SK-N-SH treated with all-trans-retinoic acid at 6 μM for 48 hours (cell line): Measurements from ENCODE around the gene OR52E6.

Source experiments
- ATAC-seq: fragments of 200-7000 bp; cut with Tn5 transposase; 3 replicates; pipeline ENCODE4 v1.9.1; 2020; ENCODE audit warnings: mild to moderate bottlenecking, moderate library complexity
- ARNTL ChIP-seq: fragments of 450-650 bp; formaldehyde crosslinking; IDR thresholded peaks from 2 replicates; pipeline ENCODE4 v1.5.0; 2020; ENCODE audit warnings: low read depth, mild to moderate bottlenecking, moderate library complexity, borderline replicate concordance
- BACH2 ChIP-seq: fragments of 250-450 bp; sonication (Bioruptor Pico); IDR thresholded peaks from 2 replicates; pipeline ENCODE4 v1.9.0; 2021; ENCODE audit warnings: mild to moderate bottlenecking, borderline replicate concordance
- CREB5 ChIP-seq: fragments of 250-450 bp; sonication (Bioruptor Pico); IDR thresholded peaks from 2 replicates; pipeline ENCODE4 v1.5.1; 2020; ENCODE audit warnings: low read depth, mild to moderate bottlenecking, moderate library complexity
- CSDC2 ChIP-seq: fragments of 250-450 bp; sonication (Bioruptor Pico); IDR thresholded peaks from 2 replicates; pipeline ENCODE4 v1.5.0; 2020; ENCODE audit warnings: mild to moderate bottlenecking, moderate library complexity
- ESRRG ChIP-seq: fragments of 250-450 bp; sonication (Bioruptor Pico); IDR thresholded peaks from 2 replicates; pipeline ENCODE4 v1.6.1; 2021; ENCODE audit warnings: mild to moderate bottlenecking
- GLIS3 ChIP-seq: fragments of 250-450 bp; sonication (Bioruptor Pico); IDR thresholded peaks from 2 replicates; pipeline ENCODE4 v1.5.0; 2020; ENCODE audit warnings: mild to moderate bottlenecking, moderate library complexity
- ISL1 ChIP-seq: fragments of 250-450 bp; sonication (Bioruptor Pico); IDR thresholded peaks from 2 replicates; pipeline ENCODE4 v2.1.2; 2022; ENCODE audit warnings: mild to moderate bottlenecking, moderate library complexity
- PPARA ChIP-seq: fragments of 250-450 bp; sonication (Bioruptor Pico); IDR thresholded peaks from 2 replicates; pipeline ENCODE4 v1.5.0; 2020; ENCODE audit warnings: mild to moderate bottlenecking, borderline replicate concordance
- RARB ChIP-seq: fragments of 250-450 bp; sonication (Bioruptor Pico); IDR thresholded peaks from 2 replicates; pipeline ENCODE4 v1.8.0; 2021; ENCODE audit warnings: mild to moderate bottlenecking, moderate library complexity
- SNAI2 ChIP-seq: fragments of 250-450 bp; sonication (Bioruptor Pico); IDR thresholded peaks from 2 replicates; pipeline ENCODE4 v1.5.0; 2020; ENCODE audit warnings: mild to moderate bottlenecking, moderate library complexity
- TCF4 ChIP-seq: fragments of 250-450 bp; sonication (Bioruptor Pico); IDR thresholded peaks from 2 replicates; pipeline ENCODE4 v1.8.0; 2021; ENCODE audit warnings: mild to moderate bottlenecking, moderate library complexity, borderline replicate concordance
- TOX ChIP-seq: fragments of 250-450 bp; sonication (Bioruptor Pico); IDR thresholded peaks from 2 replicates; pipeline ENCODE4 v1.8.0; 2021; ENCODE audit warnings: mild to moderate bottlenecking, moderate library complexity, borderline replicate concordance
- TSHZ2 ChIP-seq: fragments of 250-450 bp; sonication (Bioruptor Pico); IDR thresholded peaks from 2 replicates; pipeline ENCODE4 v1.5.0; 2020; ENCODE audit warnings: mild to moderate bottlenecking, moderate library complexity
- ZC3H10 ChIP-seq: fragments of 250-450 bp; sonication (Bioruptor Pico); IDR thresholded peaks from 2 replicates; pipeline ENCODE4 v1.5.1; 2021; ENCODE audit warnings: mild to moderate bottlenecking, moderate library complexity
- ZFP3 ChIP-seq: fragments of 250-450 bp; sonication (Bioruptor Pico); IDR thresholded peaks from 2 replicates; pipeline ENCODE4 v1.5.0; 2020; ENCODE audit warnings: mild to moderate bottlenecking, moderate library complexity
- ZFP30 ChIP-seq: fragments of 450-650 bp; formaldehyde crosslinking; IDR thresholded peaks from 2 replicates; pipeline ENCODE4 v1.5.0; 2022; ENCODE audit warnings: mild to moderate bottlenecking, moderate library complexity
- ZNF565 ChIP-seq: fragments of 450-650 bp; formaldehyde crosslinking; conservative IDR thresholded peaks from 2 replicates; pipeline ENCODE4 v1.5.0; 2020; ENCODE audit warnings: low read depth, mild to moderate bottlenecking, moderate library complexity
- ZNF70 ChIP-seq: fragments of 450-650 bp; formaldehyde crosslinking; IDR thresholded peaks from 2 replicates; pipeline ENCODE4 v1.5.0; 2020; ENCODE audit warnings: mild to moderate bottlenecking, moderate library complexity
- ZNF8 ChIP-seq: fragments of 450-650 bp; formaldehyde crosslinking; IDR thresholded peaks from 2 replicates; pipeline ENCODE4 v1.5.0; 2020; ENCODE audit warnings: mild to moderate bottlenecking, moderate library complexity
- TF ChIP-seq, protein P1 (sequence below): fragments of 250-450 bp; sonication (Bioruptor Pico); IDR thresholded peaks from 2 replicates; pipeline ENCODE4 v1.8.0; 2020; ENCODE audit warnings: mild to moderate bottlenecking, moderate library complexity, borderline replicate concordance
- TF ChIP-seq, protein P2 (sequence below): fragments of 250-450 bp; sonication (Bioruptor Pico); IDR thresholded peaks from 2 replicates; pipeline ENCODE4 v1.5.1; 2021; ENCODE audit warnings: mild to moderate bottlenecking, moderate library complexity

OR52E6 gene

GRCh38 chr11:5833446-5833845, 8.3 kb downstream of the OR52E6 start:
- no peak for TF ChIP-seq ISL1 (CRISPR knock-in tag)
- no peak for TF ChIP-seq TCF4
- TF ChIP-seq ZC3H10 (CRISPR knock-in tag) = no peak
- TF ChIP-seq CREB5 = no peak
- no peak for TF ChIP-seq ZNF8 (CRISPR knock-in tag)
- TF ChIP-seq TOX = no peak
- TF ChIP-seq BACH2 (CRISPR knock-in tag) = no peak
- TF ChIP-seq ZNF565 (CRISPR knock-in tag) = no peak
- no peak for TF ChIP-seq CSDC2 (CRISPR knock-in tag)
- no peak for TF ChIP-seq RARB (CRISPR knock-in tag)
- TF ChIP-seq, protein P1, sequence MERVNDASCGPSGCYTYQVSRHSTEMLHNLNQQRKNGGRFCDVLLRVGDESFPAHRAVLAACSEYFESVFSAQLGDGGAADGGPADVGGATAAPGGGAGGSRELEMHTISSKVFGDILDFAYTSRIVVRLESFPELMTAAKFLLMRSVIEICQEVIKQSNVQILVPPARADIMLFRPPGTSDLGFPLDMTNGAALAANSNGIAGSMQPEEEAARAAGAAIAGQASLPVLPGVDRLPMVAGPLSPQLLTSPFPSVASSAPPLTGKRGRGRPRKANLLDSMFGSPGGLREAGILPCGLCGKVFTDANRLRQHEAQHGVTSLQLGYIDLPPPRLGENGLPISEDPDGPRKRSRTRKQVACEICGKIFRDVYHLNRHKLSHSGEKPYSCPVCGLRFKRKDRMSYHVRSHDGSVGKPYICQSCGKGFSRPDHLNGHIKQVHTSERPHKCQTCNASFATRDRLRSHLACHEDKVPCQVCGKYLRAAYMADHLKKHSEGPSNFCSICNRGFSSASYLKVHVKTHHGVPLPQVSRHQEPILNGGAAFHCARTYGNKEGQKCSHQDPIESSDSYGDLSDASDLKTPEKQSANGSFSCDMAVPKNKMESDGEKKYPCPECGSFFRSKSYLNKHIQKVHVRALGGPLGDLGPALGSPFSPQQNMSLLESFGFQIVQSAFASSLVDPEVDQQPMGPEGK (CRISPR knock-in tag) = no peak
- ATAC-seq = no peak

GRCh38 chr11:5831196-5831829, 10.4 kb downstream of the OR52E6 start:
- TF ChIP-seq ZNF70 (CRISPR knock-in tag) = no peak
- no peak for TF ChIP-seq RARB (CRISPR knock-in tag)
- TF ChIP-seq, protein P2, sequence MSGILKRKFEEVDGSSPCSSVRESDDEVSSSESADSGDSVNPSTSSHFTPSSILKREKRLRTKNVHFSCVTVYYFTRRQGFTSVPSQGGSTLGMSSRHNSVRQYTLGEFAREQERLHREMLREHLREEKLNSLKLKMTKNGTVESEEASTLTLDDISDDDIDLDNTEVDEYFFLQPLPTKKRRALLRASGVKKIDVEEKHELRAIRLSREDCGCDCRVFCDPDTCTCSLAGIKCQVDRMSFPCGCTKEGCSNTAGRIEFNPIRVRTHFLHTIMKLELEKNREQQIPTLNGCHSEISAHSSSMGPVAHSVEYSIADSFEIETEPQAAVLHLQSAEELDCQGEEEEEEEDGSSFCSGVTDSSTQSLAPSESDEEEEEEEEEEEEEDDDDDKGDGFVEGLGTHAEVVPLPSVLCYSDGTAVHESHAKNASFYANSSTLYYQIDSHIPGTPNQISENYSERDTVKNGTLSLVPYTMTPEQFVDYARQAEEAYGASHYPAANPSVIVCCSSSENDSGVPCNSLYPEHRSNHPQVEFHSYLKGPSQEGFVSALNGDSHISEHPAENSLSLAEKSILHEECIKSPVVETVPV (CRISPR knock-in tag) = no peak
- no peak for TF ChIP-seq ARNTL
- TF ChIP-seq TOX = no peak
- no peak for TF ChIP-seq GLIS3
- no peak for TF ChIP-seq ZFP30
- TF ChIP-seq SNAI2 (CRISPR knock-in tag) = no peak
- TF ChIP-seq TCF4 = no peak
- no peak for TF ChIP-seq PPARA (CRISPR knock-in tag)
- TF ChIP-seq ZNF8 (CRISPR knock-in tag) = no peak
- TF ChIP-seq ZC3H10 (CRISPR knock-in tag) = no peak

DNA sequence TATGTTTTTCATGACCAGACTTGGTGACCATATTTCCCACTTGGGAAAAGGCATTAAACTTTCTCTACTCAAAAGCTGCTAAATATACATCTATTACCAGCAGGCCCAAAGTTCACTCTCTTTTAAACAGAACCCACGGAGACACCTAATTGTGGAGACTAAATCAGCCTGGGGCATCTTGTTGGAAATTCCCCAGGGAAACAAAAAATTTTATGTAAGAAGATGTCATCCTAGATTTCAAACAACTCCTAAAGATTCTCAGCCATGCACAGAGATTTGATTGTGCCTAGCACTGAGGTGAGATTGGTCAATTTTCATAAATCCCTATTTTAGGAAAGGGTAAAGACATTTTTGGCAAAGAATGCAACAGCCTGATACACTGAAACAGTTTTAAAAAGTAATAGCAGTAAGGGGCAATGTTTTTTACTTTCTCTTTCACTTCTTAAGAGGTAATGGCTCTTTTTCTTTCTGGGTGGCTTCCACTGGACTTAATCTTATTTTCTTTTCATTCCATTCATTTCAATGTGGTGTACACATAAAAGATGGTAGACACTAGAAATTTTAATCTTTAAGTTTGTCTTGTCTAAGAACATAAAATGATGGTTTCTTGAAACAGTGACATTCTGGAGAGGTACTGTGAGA, 23.3 kb downstream of the OR52E6 start:
- ATAC-seq = no peak
- TF ChIP-seq BACH2 (CRISPR knock-in tag) (no peak), CREB5 (no peak), ZNF8 (CRISPR knock-in tag) (no peak), SNAI2 (CRISPR knock-in tag) (no peak), ZNF70 (CRISPR knock-in tag) (no peak), PPARA (CRISPR knock-in tag) (no peak), CSDC2 (CRISPR knock-in tag) (no peak), TCF4 (no peak), ZFP3 (CRISPR knock-in tag) (no peak), ZFP30 (no peak), TSHZ2 (CRISPR knock-in tag) (no peak), ISL1 (CRISPR knock-in tag) (no peak), ZC3H10 (CRISPR knock-in tag) (no peak), ARNTL (no peak), ESRRG (CRISPR knock-in tag) (no peak)
- TF ChIP-seq, protein P2 (CRISPR knock-in tag) = no peak
- TF ChIP-seq, all 23 proteins: peak for 0

More at GRCh38 chr11:5831196-5831829, 10.4 kb downstream of the OR52E6 start:
- ATAC-seq = no peak
